Fibroblast of peridontal ligament (primary cell): ENCODE measurements around the gene HDAC5.

Experiments used
- DNase-seq: peaks from one replicate; pipeline ENCODE4 v3.0.0-alpha.2; 2010; ENCODE audit errors: extremely low read depth

Gene HDAC5

GRCh38 chr17:44087319-44087718 is 36.1 kb downstream of the HDAC5 start:
- no peak for DNase-seq

- peak; percentile 79 for DNase-seq
Observed at GRCh38 chr17:44086364-44087311, 36.8 kb downstream of the HDAC5 start.

GRCh38 chr17:44085908-44086307 is 37.5 kb downstream of the HDAC5 start:
- DNase-seq: no peak

- DNase-seq: no peak
Observed at GRCh38 chr17:44084921-44085320, 38.5 kb downstream of the HDAC5 start.

GRCh38 chr17:44084131-44084538 is 39.3 kb downstream of the HDAC5 start:
- no peak for DNase-seq

- DNase-seq: no peak
Observed at GRCh38 chr17:44083250-44083849, 40.1 kb downstream of the HDAC5 start.

- DNase-seq: no peak
Observed at GRCh38 chr17:44082256-44082927, 41.0 kb downstream of the HDAC5 start.

- peak; percentile 67 for DNase-seq
Observed at GRCh38 chr17:44081681-44082080, 41.8 kb downstream of the HDAC5 start.

GRCh38 chr17:44079877-44080821 is 43.3 kb downstream of the HDAC5 start:
- DNase-seq: no peak

GRCh38 chr17:44078412-44078811 is 45.0 kb downstream of the HDAC5 start:
- DNase-seq: no peak

GRCh38 chr17:44077595-44077909 is 45.9 kb downstream of the HDAC5 start:
- no peak for DNase-seq

GRCh38 chr17:44076716-44077594 is 46.5 kb downstream of the HDAC5 start:
- peak; percentile 54 for DNase-seq

- DNase-seq: no peak
Observed at GRCh38 chr17:44075598-44076293, 47.7 kb downstream of the HDAC5 start.

- DNase-seq: no peak
Observed at GRCh38 chr17:44074911-44075285, 48.5 kb downstream of the HDAC5 start.

- no peak for DNase-seq
Observed at GRCh38 chr17:44074231-44074910, 49.1 kb downstream of the HDAC5 start.

GRCh38 chr17:44071772-44072171 is 51.7 kb downstream of the HDAC5 start:
- DNase-seq: peak; percentile 18

GRCh38 chr17:44071198-44071520 is 52.3 kb downstream of the HDAC5 start:
- DNase-seq: no peak

- DNase-seq: peak; percentile 96
Observed at GRCh38 chr17:44070455-44071197, 52.8 kb downstream of the HDAC5 start, which contains the start of gene G6PC3. Gene G6PC3, plus strand, starts transcription at chr17:44070735. Its CDS starts 231 bp downstream, at chr17:44070966.

GRCh38 chr17:44069974-44070454 is 53.4 kb downstream of the HDAC5 start:
- DNase-seq: peak; percentile 11
